HG03064 (cell line): ENCODE results near the gene SLC2A13.
"Not testable (repeated sequence)": the region's sequence is repeated elsewhere in the genome, so short reads cannot be mapped to it uniquely, and the experiment has no call there.

Experiments
- ATAC-seq: cut with Tn5 transposase; IDR thresholded peaks from one replicate; pipeline ENCODE4 v1.9.1; 2021; ENCODE audit warnings: low read depth; ENCODE audit not compliant: unreplicated experiment

SLC2A13 gene

DNA sequence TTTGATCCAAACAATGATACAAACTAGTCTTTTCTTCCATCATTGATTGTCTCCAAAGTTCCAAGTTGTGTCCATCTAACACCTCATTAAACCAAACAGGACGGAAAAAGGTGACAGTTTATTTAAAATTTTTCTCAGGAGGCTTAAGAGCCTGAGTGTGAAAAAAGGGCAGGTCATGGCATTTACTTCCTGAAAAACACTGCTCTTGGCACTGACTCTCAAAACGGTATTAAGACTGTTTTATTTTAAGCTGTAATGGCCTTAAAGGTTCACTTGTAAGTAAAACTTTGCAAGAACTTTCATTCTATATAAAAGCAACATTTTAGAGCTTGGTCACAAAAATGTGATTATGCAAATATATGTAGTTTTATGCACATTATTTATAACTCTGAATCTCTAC lies 222.5 kb downstream of the SLC2A13 start:
- no peak for ATAC-seq

DNA sequence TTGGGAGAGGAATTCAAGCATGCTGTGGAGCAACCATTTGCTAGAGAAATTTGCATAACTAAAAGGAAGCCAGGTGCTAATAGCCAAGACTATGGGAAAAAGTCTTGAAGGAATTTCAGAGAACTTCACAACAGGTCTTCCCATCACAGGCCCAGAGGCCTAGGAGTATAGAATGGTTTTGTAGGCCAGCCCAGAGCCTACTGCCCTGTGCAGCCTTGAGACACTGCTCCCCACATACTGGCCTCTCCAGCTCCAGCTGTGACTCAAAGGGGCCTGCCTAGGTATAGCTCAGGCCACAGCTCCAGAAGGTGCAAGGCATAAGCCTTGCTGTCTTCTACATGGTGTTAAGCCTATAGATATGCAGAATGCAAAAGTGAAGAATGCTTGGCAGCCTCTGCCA lies 227.1 kb downstream of the SLC2A13 start:
- no peak for ATAC-seq

DNA sequence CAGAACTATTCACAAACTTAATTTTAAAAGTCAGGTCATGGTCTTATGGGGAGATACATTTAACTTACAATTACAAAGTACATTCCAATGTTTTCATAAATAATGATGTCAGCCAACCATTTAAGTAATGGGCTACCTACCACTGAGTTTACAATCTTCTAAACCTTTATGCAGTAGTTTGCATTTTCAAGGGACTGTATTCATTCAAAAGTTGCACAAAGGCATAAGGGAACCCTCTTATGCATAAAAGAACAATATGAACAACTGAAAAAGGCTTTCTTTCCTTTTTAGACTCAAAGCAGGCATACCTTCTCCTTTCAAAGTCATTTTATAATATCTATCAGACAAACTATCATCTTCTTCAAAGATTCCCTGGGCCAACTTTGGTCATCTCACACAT lies 230.2 kb downstream of the SLC2A13 start:
- ATAC-seq: no peak

DNA sequence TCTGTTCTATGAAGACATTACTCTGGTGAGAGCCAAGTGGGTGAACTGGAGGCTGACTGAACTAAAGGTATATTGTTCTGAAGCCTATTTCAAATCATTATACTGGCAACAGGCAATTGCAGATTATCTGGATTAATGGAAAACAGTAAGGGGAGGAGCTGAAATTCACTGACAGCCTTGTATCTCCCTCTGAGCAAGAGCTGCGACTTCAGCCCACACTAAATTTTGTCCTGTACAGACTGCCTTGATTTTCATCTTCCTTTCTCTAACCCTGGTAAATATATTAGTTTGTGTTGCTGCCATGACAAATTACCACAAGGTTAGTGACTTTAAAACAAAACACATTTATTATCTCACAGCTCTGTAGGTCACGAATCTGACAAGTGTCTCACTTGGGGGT lies 231.1 kb downstream of the SLC2A13 start:
- no peak for ATAC-seq

DNA sequence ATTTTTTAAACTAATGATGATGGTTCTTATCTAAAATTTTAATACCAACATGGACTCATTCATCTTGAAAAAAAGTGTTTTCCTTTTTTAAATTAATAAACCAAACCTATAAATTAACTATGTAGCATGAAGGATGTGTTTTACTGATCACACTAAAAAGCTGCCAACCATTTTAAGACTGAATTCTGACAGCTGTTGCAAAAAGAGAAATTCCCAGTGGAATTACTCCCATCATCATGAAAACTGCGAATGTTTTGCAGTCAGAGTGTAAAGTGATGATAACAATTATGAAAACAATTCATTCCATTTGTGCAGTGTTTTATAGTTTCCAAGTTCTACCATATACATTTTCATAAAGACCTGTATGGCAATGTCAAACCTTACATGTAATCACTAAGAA lies 232.8 kb downstream of the SLC2A13 start:
- no peak for ATAC-seq

DNA sequence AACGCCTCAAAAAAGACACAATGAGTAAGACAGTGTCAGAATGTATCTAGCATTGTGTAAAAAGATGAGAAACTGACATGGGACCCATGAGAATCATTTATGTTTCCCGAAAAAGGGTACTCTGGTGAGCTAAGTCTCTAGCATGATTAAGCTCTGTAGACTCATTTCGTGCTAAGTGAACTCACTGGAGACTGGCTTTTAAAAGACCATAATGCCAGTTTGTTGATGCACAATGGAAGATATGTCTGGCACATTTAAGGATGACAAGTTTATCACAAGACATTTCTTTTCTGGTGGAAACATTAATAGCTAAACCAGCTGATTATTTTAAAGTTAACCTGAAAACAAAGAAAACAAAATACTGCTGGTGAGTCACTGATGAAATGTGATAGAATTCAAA lies 233.5 kb downstream of the SLC2A13 start:
- no peak for ATAC-seq

DNA sequence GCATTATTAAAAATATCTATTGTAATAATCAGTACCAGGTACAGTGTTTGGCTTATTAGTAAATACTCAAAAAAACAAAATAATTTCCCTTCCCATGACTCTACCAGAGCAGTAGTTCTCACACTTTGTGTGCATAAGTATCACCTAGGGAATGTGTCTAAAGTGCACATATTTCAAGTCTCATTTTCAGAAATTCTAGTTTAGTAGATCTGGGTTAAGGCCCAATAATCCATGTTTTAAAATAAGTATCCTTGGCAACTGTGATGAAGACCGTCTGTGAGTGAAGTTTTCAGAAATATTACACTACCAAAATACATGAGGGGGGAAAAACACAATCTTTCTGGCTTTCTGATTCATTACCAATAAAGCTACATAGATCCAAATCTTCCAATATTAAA lies 237.6 kb downstream of the SLC2A13 start:
- ATAC-seq: no peak

DNA sequence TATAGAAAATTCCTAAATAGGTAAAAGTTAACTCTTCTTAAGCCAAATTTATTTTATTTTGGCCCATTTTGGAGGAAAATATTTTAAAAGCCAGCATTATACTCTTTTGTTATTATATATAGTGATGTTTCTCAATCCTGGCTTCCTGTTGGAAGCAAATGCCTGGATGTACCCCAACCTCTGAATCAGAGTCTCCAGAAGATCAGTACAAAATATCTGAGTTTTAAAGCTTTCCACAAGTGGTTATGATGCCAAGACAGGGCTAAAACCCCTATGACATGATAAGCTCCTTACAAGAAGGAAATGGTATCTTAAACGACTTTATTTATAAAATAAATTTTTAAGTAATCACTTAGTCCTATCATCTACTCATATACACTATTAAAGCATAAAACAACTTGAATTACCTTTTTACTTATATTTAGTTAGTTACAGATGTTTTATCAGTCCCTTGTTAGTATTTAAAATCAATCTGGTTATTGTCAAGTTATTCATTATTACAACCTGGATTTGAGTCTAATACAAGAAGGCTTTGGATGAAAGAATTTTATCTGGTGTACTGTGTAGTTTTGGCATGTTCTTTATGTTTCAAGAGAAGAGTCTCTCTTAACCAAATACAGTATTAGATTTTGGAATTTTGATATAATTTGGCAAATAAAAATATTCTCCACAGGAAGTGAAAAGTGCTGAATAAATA lies 238.1 kb downstream of the SLC2A13 start:
- no peak for ATAC-seq

DNA sequence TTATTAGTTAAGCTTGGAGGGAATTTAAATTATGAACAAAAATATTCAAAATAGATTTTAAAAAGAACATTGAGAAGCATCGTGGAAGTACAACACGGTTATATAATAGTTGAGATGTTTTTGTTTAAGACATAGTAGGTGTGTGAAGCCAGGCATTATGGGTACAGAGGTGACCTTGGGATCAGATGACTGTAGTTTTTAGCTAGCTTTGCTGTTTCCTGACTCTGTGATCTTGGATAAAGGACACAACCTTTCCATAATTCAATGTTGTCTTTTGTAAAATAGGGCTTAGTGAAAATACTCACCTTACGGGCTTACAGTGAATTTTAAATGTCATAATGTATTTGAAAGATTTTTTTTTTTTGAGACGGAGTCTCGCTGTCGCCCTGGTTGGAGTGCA lies 239.7 kb downstream of the SLC2A13 start:
- no peak for ATAC-seq

DNA sequence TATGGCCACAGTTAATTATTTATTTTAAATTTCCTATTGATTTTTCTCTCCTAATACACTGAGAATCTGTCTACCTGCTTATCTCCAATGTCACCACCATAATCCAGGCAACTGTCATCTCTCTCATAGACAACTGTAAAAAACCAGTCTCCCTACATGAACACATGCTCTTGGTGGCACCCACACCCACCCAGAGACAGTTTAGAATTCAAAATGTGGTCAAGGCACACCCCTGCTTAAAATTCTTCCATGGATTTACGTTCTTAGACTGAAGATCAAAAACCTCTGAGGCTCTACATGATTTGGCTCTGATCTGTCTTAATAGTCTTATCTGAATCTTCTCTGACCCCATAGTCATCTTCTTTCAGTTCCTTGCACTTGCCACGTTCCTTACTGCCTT lies 245.2 kb downstream of the SLC2A13 start:
- no peak for ATAC-seq

DNA sequence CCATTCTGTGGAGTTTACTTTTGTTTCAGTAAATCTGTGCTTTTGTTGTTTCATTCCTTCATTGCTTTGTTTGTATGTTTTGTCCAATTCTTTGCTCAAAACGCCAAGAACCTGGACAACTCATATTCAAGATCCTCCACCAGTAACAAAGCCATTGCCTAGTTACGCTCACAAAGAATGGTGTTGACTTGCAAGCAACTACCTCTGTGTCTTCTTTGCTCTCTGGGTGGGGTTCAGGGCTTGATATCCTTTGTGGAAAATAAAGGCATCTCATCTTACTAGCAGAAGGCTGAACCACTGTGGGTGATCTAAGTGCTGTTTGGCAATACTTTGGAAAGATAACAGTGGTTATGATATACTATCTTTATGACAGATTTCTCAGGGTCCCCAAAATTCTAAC lies 252.9 kb downstream of the SLC2A13 start:
- no peak for ATAC-seq

DNA sequence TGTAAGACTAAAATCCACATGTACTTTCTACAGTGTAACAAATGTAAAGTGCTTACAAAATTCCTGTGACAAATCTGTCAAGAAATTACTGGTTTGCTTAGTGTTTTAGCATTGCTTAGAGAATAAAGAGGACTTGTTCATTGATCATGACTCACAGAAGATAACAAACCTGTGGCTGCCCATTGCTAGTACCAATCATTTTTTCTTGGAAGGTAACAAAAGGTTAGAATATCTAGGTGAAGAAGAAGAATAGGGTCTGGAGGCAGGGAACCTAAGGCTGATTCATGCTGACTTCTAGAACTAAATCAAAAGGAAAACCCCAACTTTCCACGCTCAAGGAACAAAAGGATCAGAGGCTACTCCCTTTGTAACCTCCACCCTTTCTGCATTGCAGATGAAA lies 253.5 kb downstream of the SLC2A13 start:
- ATAC-seq: no peak

DNA sequence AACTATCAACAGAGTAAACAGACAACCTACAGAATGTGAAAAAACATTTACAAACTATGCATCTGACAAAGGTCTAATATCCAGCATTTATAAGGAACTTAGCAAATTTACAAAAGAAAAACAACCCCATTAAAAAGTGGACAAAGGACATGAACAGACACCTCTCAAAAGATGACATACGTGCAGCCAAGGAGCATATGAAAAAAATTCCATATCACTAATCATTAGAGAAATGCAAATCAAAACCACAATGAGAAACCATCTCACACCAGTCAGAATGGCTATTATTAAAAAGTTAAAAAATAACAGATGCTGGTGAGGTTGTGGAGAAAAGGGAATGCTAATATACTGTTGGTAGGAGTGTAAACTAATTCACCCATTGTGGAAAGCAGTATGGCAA lies 257.7 kb downstream of the SLC2A13 start:
- not testable (repeated sequence) for ATAC-seq

DNA sequence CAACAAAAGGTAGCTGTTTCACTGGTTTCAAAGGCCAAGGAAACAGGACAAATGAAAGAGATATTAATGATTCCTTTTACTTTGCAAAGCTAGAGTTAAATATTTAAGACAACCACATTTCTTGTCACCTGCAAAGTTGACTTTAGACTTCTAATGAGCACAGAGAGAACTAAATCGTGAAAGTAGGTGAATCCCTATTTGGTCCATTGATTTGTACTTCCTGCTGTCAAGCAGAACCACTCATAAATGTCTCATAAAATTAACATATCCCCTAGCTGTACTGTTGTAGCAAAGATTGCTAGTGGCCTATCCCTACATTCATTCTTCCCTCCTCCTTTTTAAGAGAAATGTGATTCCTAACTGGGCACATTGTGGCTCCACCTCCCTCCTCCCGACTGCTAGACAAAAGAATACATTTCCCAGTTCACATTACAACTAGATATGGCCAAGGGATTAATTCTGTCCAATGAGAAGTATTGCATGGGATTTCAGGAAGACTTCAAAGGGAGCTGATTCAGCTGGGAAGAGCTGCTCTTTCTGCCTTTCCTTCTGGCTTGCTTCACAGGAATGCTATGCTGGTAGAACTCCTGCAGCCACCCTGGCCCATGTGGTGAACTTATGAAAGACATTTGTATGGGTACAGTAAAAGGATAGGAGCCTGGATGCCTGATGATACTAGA lies 258.8 kb downstream of the SLC2A13 start:
- no peak for ATAC-seq

DNA sequence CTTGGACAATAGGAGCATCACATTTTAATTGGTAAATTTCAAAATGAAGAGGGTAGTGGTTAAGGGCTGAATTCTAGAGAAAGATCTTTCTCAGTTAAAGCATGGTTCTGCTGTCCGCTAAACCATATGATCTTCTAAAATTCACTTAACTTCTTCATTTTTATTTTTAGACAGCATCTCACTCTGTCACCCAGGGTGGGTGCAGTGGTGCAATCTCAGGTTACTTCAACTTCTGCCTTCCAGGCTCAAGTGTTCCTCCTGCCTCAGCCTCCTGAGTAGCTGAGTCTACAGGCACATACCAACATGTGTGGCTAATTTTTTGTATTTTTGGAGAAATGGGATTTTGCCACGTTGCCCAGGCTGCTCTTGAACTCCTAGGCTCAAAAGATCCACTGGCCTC lies 259.6 kb downstream of the SLC2A13 start:
- ATAC-seq: no peak

DNA sequence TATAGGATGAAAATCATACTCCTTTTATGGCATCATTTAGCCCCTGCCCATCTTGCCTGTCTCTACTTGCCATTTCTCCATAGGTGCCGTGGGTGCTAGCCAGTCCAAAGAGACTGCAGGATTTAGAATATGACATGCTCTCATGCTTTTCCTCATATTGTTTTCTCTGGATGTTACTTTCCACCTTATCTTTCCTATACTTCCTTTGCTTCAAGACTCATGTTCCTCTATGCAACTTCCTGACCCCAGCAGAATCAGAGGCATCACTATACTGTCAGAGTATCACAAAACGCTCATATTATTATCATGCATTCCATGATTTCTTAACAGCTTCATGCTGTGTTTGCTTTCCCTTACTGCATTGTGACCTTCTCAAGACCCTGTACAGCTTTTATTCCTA lies 265.5 kb downstream of the SLC2A13 start:
- no peak for ATAC-seq

DNA sequence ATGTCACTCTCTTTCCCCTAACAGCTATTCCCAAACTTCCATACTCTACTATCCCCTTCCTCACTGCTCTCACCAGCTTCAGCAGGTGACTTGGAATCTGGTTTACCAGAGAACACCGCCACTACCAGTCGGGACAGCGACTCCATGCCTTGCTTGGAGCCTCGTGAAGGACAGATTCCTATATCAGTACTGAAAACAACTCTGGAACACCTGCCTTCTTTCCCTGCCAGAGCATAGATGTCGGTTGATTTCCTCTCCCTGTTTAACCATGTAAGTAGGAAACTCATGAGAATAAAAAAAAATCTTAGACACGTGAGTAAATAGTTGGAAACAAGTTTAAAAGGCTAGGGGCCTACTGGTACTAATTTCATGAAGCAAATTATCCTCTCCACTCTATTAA lies 266.8 kb downstream of the SLC2A13 start:
- no peak for ATAC-seq

DNA sequence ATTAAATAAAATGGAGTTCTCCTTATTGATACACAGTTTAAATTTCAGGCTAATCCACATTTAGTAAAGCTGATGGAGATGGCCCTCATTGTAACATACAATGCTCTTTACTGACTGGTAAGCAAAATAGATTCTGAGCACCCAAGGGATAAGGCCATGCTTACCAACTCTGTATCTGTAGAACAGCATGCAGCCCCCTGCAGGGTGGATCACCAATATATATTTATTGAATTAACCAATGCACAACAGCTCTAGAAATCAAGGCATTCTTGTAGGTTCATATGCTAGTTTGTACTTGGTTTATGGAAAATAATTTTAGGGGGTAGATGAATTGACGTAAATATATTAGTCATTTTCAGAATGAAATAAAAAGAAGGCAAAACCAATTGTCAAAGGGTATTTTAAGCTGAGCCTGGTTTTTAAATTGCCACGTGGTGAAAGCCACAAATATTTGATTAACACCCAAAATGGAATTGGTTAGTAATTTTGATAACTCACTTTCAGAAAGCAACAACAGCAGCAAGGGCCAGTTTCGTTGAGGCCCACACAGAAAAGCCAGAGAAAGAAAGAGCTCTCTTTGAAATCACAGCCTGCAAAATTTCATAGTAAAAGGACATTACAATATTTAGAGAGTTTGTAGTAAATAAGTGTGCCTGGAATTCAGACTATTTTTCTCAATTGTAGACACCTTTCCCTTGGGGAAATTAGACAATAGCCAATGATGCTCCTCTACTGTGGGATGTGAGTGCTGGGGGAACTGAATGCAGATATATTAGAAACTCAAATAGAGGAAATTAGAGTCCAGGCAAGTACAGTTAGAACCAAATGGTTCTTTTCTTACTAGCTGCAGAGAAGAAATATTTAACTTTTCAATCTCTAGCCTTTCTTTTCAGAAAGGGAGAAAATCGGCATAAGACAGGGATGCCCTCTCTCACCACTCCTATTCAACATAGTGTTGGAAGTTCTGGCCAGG lies 270.1 kb downstream of the SLC2A13 start:
- ATAC-seq: peak; percentile 75

DNA sequence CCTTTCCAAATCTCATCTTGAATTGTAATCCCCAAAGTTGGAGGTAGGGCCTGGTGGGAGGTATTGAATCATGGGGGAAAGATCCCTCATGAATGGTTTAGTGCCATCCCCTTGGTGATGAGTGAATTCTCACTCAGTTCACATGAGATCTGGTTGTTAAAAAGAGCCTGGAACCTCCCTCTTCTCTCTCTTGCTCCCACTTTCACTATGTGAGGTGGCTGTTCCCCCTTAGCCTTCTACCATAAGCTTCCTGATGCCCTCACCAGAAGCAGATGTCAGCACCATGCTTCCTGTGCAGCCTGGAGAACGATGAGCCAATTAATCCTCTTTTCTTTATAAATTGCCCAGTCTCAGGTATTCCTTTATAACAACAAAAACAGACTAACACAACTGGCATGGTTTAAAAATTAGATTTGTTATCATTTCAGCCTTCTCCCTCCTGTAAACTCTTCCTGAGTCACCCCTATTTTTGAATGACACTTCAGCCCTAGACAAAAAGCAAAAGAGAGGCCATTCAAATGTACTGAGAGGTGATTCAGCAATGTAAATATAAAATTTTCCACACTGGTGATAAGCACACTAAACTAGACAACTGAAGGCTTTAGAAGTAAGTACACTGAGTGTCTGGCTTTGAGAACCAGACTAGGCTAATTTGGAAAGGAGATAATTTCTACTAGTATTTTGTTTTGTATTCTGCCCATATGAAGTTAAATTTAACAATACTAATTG lies 274.1 kb downstream of the SLC2A13 start:
- no peak for ATAC-seq

DNA sequence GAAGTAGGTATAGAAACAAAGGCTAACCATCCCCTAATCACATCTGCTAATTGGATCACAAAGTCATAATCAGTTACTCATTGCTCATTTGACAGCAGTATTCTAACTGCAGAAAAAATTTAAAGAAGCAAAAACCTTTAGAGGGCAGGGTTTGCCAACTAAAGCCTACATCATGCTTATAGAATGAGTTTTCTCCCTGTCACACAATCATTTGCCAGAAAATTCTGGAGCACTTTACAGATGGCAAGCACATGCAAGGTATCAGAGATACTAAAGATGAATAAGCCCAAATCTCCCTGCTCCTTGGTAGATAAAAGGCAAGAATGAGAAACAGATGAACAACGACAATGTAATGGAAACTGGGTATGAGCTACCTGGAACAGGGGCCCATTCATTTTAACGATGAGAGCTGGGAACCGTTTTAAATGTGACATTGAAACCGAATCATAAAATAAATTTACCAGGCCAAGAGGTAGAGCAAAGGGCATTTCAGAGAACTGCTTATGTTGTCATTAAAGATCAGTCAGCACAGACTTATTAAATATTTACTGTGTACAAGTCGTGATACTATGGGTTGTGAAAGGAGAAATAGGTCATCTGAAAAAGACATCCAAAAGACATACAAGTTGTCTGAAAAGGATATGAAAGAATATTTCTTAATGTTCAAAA lies 274.9 kb downstream of the SLC2A13 start:
- no peak for ATAC-seq
